Uterus (tissue), 4 donors: Measurements from ENCODE around the gene CDH6. TPM values are rescaled to one million over a fixed set of nuclear protein-coding genes. Genes with fewer than 3 reads are reported as not detected.

Source experiments
- DNase-seq, 2 donors: peaks; one replicate each; pipeline ENCODE4 v3.0.0-alpha.2; 2019 to 2020
- H3K27ac ChIP-seq, 2 donors: fragments of 200-600 bp; sonication (generic); 1 replicate in 1 of 2; 2 replicates in 1 of 2; pipeline ENCODE4 v1.5.1; 2016 to 2018
- H3K27me3 ChIP-seq, 2 donors: fragments of 200-600 bp; sonication (generic); one replicate each; pipeline ENCODE4 v1.5.1; 2018 to 2019; ENCODE audit warnings: control low read depth in 1 of 2
- H3K36me3 ChIP-seq, 2 donors: fragments of 200-600 bp; sonication (generic); one replicate each; pipeline ENCODE4 v1.5.1; 2019; ENCODE audit warnings: control low read depth in 1 of 2
- H3K4me1 ChIP-seq, 2 donors: fragments of 200-600 bp; sonication (generic); one replicate each; pipeline ENCODE4 v1.5.1; 2018 to 2019; ENCODE audit warnings: control low read depth in 1 of 2
- H3K4me3 ChIP-seq, 2 donors: fragments of 200-600 bp; sonication (generic); 1 replicate in 1 of 2; 2 replicates in 1 of 2; pipeline ENCODE4 v1.5.1; 2018 to 2019; ENCODE audit warnings: mild to moderate bottlenecking in 1 of 2
- H3K9me3 ChIP-seq, 2 donors: fragments of 200-600 bp; sonication (generic); one replicate each; pipeline ENCODE4 v1.5.1; 2019; ENCODE audit warnings: control low read depth in 1 of 2
- CTCF ChIP-seq, 4 experiments: fragments of 200-600 bp in 2 of 4; fragments of 450-650 bp in 2 of 4; sonication (generic) in 2 of 4; IDR thresholded peaks; one replicate each; pipeline ENCODE4 v1.5.1; 2016 to 2019; ENCODE audit warnings: antibody characterized with exemption in 4 of 4, mild to moderate bottlenecking in 2 of 4, moderate library complexity in 1 of 4
- POLR2A ChIP-seq, 2 donors: fragments of 450-650 bp; IDR thresholded peaks; one replicate each; pipeline ENCODE4 v1.6.1; 2016; ENCODE audit warnings: antibody characterized with exemption in 2 of 2, mild to moderate bottlenecking in 1 of 2, moderate library complexity in 1 of 2
- intact Hi-C: fragments of 100-400 bp; cut with DNase I; formaldehyde crosslinking; loops from one replicate; pipeline ENCODE4 v1.15.1; 2023; ENCODE audit warnings: low total_unique reads
- total RNA-seq, 4 donors: library from RNA; depleted of rRNA in 3 of 4; stranded (reverse); fragments of >200 nt in 3 of 4; gene quantifications; one replicate each; pipeline versions ENCODE4 v1.1.0 to v1.2.4, GENCODE V29; 2014 to 2023
- donor health status: DM: yes; HTN: yes; CAD: no.

Gene CDH6
- total RNA-seq, 4 donors from 2014 or later = 2.1 to 23.4 (median 7.0) TPM

GRCh38 chr5:31225613-31226012, 32.1 kb downstream of the CDH6 start:
- DNase-seq = no peak
- Histone ChIP-seq H3K4me3 (no peak overlapping the region), H3K27ac (no peak overlapping the region), H3K4me1 (no peaks in the 10 kb centered on the region), H3K36me3 (no peaks in the 10 kb centered on the region), H3K27me3 (no peaks in the 10 kb centered on the region), H3K9me3 (no peaks in the 10 kb centered on the region)
- intact Hi-C loops = no loop called here
- no peak for TF ChIP-seq POLR2A (IDR thresholded peaks at IDR 0.05)
- no peak for TF ChIP-seq CTCF (IDR thresholded peaks at IDR 0.05)

- Histone ChIP-seq H3K36me3 (no peaks in the 10 kb centered on the region), H3K4me1 (no peaks in the 10 kb centered on the region), H3K27ac (peak overlapping the region in 1 of 2 donors; percentile 33), H3K27me3 (no peaks in the 10 kb centered on the region), H3K9me3 (no peaks in the 10 kb centered on the region), H3K4me3 (no peak overlapping the region)
- DNase-seq = no peak
- no peak for TF ChIP-seq CTCF (IDR thresholded peaks at IDR 0.05)
- TF ChIP-seq POLR2A (IDR thresholded peaks at IDR 0.05) = no peak
- intact Hi-C loops = no loop called here
Measured at GRCh38 chr5:31226651-31227050, 33.2 kb downstream of the CDH6 start.

- H3K27me3 ChIP-seq = no peaks in the 10 kb centered on the region
- intact Hi-C loops = no loop called here
Measured at GRCh38 chr5:31229266-31229665, 35.8 kb downstream of the CDH6 start.

GRCh38 chr5:31231177-31231838, 37.8 kb downstream of the CDH6 start:
- Histone ChIP-seq H3K4me1 (no peaks in the 10 kb centered on the region), H3K9me3 (no peaks in the 10 kb centered on the region), H3K27me3 (no peaks in the 10 kb centered on the region), H3K36me3 (no peaks in the 10 kb centered on the region), H3K27ac (no peak overlapping the region), H3K4me3 (no peak overlapping the region)
- DNase-seq = no peak
- TF ChIP-seq CTCF (IDR thresholded peaks at IDR 0.05) = no peak
- TF ChIP-seq POLR2A (IDR thresholded peaks at IDR 0.05) = no peak
- intact Hi-C loops = no loop called here

More at GRCh38 chr5:31229266-31229665, 35.8 kb downstream of the CDH6 start:
- no peak overlapping the region for H3K4me3 ChIP-seq
- no peaks in the 10 kb centered on the region for H3K9me3 ChIP-seq
- no peak overlapping the region for H3K27ac ChIP-seq
- no peaks in the 10 kb centered on the region for H3K36me3 ChIP-seq
- H3K4me1 ChIP-seq = no peaks in the 10 kb centered on the region
- TF ChIP-seq CTCF (IDR thresholded peaks at IDR 0.05) = no peak
- no peak for TF ChIP-seq POLR2A (IDR thresholded peaks at IDR 0.05)
- DNase-seq = no peak

- no peak overlapping the region for H3K27ac ChIP-seq
- TF ChIP-seq CTCF (IDR thresholded peaks at IDR 0.05) (peak; percentile 25 to 41 (median 32)), POLR2A (IDR thresholded peaks at IDR 0.05) (no peak)
- H3K4me1 ChIP-seq = no peaks in the 10 kb centered on the region
Measured at GRCh38 chr5:31232273-31232888, 38.9 kb downstream of the CDH6 start.

More at GRCh38 chr5:31232273-31232888, 38.9 kb downstream of the CDH6 start:
- H3K4me3 ChIP-seq = no peak overlapping the region
- H3K9me3 ChIP-seq = no peaks in the 10 kb centered on the region
- no peaks in the 10 kb centered on the region for H3K27me3 ChIP-seq
- intact Hi-C loops = no loop called here
- DNase-seq = no peak
- no peaks in the 10 kb centered on the region for H3K36me3 ChIP-seq
